PC-9 (cell line): ENCODE measurements around the gene KDM1B.

Experiments
- CTCF ChIP-seq: fragments of 200-600 bp; sonication (generic); conservative IDR thresholded peaks from 2 replicates; pipeline ENCODE4 v1.6.1; 2017; ENCODE audit warnings: mixed run types, antibody characterized with exemption, mild to moderate bottlenecking, moderate library complexity
- EZH2 ChIP-seq: fragments of 200-600 bp; sonication (generic); IDR thresholded peaks from 2 replicates; pipeline ENCODE4 v1.8.0; 2017; ENCODE audit warnings: antibody characterized with exemption, low read depth

GRCh38 chr6:18269717-18270116 lies 114.5 kb downstream of the KDM1B start:
- no peak for TF ChIP-seq CTCF
- no peak for TF ChIP-seq EZH2
